ENCODE results near the gene KLHL29.
"Not testable (repeated sequence)": the region's sequence is repeated elsewhere in the genome, so short reads cannot be mapped to it uniquely, and the experiment has no call there.

Gene KLHL29

GRCh38 chr2:23720705-23721453 lies 335.9 kb downstream of the KLHL29 start:
- H3K4me3 ChIP-seq: no peak overlapping the region
- no peak for TF ChIP-seq CTCF (IDR thresholded peaks at IDR 0.05)
- no peak for DNase-seq (ENCODE audit: low spot score)
- H3K27ac ChIP-seq: no peak overlapping the region

DNA sequence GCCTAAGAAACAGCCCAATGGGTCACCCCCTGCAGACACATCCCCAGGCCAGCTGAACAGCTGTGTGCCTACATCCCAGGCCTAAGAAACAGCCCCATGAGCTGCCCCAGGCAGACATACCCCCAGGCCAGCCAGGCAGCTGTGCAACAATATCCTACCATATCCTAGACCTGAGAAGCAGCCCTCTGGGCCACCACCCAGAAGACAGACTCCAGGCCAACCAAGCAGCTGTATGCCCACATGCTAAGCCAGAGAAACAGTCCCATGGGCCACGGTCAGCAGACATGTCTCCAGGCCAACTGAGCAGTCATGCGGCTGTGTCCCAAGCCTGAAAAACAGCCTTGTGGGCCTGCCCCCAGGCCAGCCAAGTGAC lies 336.5 kb downstream of the KLHL29 start:
- no peak for DNase-seq (ENCODE audit: low spot score)
- Histone ChIP-seq H3K27ac (no peak overlapping the region), H3K4me3 (no peak overlapping the region)
- no peak for TF ChIP-seq CTCF (IDR thresholded peaks at IDR 0.05)

- no peak overlapping the region for H3K4me3 ChIP-seq
- no peak for TF ChIP-seq CTCF (IDR thresholded peaks at IDR 0.05)
- no peak overlapping the region for H3K27ac ChIP-seq
- DNase-seq (ENCODE audit: low spot score): no peak
These were observed 337.3 kb downstream of the KLHL29 start for GRCh38 chr2:23722255-23722654.

DNA sequence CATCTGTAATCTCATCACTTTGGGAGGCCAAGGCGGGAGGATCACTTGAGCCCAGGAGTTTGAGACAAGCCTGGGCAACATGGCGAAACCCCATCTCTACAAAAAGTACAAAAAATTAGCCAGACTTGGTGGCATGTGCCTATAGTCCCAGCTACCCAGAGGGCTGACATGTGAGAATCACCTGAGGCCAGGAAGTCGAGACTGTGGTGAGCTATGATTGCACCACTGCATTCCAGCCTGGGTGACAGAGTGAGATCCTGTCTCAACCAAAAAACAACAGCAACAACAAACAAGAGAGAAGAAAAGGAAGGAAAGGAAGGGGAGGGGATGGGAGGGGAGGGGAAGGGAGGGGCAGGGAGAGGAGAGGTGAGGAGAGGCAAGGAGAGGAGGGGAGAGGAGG lies 338.1 kb downstream of the KLHL29 start:
- H3K4me3 ChIP-seq; DNase-seq (ENCODE audit: low spot score); H3K27ac ChIP-seq: not testable (repeated sequence)

DNA sequence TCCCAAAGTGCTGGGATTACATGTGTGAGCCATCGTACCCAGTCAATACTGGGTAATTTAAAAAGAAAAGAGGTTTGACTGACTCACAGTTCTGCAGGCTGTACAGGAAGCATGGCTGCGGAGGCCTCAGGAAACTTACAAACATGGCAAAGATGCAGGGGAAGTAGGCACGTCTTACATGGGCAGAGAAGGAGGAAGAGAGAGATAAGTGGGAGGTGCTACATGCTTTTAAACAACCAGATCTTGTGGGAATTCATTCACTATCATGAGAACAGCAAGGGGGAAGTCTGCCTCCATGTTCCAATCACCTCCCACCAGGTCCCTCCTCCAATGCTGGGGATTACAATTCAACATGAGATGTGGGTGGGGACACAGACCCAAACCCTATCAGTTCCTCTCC lies 349.4 kb downstream of the KLHL29 start:
- Histone ChIP-seq H3K4me3 (no peak overlapping the region), H3K27ac (no peak overlapping the region)
- DNase-seq (ENCODE audit: low spot score): no peak
- TF ChIP-seq CTCF (IDR thresholded peaks at IDR 0.05): no peak

- not testable (repeated sequence) for H3K27ac ChIP-seq; DNase-seq (ENCODE audit: low spot score); H3K4me3 ChIP-seq
These were observed 351.8 kb downstream of the KLHL29 start for GRCh38 chr2:23736783-23737182.

DNA sequence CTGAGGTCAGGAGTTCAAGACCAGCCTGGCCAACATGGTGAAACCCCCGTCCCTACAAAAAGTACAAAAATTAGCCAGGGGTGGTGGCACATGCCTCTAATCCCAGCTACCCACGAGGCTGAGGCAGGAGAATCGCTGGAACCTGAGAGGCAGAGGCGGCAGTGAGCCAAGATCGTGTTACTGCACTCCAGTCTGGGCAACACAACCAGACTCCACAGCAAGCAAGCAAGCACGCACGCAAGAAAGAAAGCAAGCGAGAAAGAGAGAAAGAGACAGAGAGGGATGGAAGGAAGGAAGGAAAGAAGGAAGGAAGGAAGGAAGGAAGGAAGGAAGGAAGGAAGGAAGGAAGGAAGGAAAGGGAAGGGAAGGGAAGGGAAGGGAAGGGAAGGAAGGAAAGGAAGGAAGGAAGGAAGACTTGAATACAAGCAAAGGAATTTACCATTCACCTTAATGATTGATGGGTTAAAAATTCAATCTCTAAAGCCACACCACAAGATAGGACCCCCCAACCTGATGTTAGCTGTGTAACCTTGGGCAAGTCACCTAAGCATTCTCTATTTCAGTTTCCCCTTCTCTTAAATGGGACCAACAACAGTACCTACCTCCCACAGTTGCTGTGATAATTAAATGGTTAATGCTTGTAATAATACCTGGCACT lies 360.2 kb downstream of the KLHL29 start:
- no peak overlapping the region for H3K4me3 ChIP-seq
- H3K27ac ChIP-seq: no peak overlapping the region
- DNase-seq (ENCODE audit: low spot score): no peak
- no peak for TF ChIP-seq CTCF (IDR thresholded peaks at IDR 0.05)

DNA sequence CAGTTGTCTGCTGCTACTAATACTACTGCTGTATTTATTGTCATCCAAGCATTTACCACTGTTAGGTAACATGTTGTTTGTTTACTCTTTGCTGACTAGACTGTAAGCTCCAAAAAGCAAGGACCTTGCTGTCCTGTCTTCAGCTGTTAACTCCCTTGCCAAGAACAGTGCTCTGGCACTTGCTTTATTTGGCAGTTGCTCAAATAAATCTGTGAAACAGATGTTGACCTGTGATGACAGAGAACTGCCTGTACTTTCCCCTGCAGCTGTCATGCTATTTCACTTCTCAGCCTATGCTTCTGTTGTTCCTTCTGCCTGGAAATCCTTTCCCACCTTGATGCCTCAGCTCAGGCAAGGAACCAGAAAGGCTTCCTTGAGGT lies 360.7 kb downstream of the KLHL29 start:
- DNase-seq (ENCODE audit: low spot score): no peak
- H3K4me3 ChIP-seq: no peak overlapping the region
- TF ChIP-seq CTCF (IDR thresholded peaks at IDR 0.05): no peak
- no peak overlapping the region for H3K27ac ChIP-seq
